Stomach (tissue), 4 donors: Measurements from ENCODE around the gene RASAL3.

Source experiments
- EP300 ChIP-seq: sonication (generic); formaldehyde crosslinking; IDR thresholded peaks from one replicate; pipeline ENCODE4 v1.6.1; 2017; ENCODE audit warnings: antibody characterized with exemption
- POLR2A ChIP-seq, 4 donors: fragments of 450-650 bp; IDR thresholded peaks; one replicate each; pipeline ENCODE4 v1.6.1; 2016; ENCODE audit warnings: antibody characterized with exemption in 4 of 4, control low read depth in 2 of 4, mild to moderate bottlenecking in 1 of 4, moderate library complexity in 1 of 4
- POLR2AphosphoS5 ChIP-seq, 3 donors: sonication (generic); formaldehyde crosslinking; IDR thresholded peaks; one replicate each; pipeline ENCODE4 v1.6.1; 2016; ENCODE audit warnings: antibody characterized with exemption in 3 of 3
- TF ChIP-seq, protein P1 (sequence below), 7 experiments: fragments of 450-650 bp in 4 of 7; fragments of 200-600 bp in 3 of 7; sonication (generic) in 3 of 7; IDR thresholded peaks; one replicate each; pipeline ENCODE4 v1.5.1; 2016 to 2019; ENCODE audit warnings: antibody characterized with exemption in 7 of 7, control low read depth in 2 of 7, mild to moderate bottlenecking in 1 of 7

DNA sequence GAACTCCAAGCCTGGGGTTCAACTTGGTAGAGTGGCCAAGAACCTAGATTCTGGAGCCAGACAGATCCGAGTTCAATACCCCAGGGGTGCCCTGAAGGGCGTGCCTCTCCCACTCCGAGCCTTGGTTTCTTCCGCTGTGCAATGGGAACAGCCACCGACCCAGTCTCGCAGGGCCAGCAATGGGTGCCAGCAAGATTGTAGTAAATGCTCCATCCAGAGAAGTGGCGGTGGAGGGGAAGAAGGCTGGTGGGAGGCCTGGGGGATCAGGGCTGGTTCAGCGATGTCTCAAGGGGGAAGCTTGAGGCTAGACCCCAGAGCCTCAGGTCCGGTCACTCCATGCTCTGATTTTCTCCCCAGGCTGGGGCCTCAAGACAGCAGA is 19.1 kb downstream of the RASAL3 start:
- TF ChIP-seq, protein P1, sequence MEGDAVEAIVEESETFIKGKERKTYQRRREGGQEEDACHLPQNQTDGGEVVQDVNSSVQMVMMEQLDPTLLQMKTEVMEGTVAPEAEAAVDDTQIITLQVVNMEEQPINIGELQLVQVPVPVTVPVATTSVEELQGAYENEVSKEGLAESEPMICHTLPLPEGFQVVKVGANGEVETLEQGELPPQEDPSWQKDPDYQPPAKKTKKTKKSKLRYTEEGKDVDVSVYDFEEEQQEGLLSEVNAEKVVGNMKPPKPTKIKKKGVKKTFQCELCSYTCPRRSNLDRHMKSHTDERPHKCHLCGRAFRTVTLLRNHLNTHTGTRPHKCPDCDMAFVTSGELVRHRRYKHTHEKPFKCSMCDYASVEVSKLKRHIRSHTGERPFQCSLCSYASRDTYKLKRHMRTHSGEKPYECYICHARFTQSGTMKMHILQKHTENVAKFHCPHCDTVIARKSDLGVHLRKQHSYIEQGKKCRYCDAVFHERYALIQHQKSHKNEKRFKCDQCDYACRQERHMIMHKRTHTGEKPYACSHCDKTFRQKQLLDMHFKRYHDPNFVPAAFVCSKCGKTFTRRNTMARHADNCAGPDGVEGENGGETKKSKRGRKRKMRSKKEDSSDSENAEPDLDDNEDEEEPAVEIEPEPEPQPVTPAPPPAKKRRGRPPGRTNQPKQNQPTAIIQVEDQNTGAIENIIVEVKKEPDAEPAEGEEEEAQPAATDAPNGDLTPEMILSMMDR (IDR thresholded peaks at IDR 0.05): no peak
- no peak for TF ChIP-seq EP300
- no peak for TF ChIP-seq POLR2AphosphoS5 (IDR thresholded peaks at IDR 0.05)
- TF ChIP-seq POLR2A (IDR thresholded peaks at IDR 0.05): no peak
